WTC11 (cell line): ENCODE measurements around the gene KCNK7. TPM values are rescaled to one million over a fixed set of nuclear protein-coding genes. Genes with fewer than 3 reads are reported as not detected.
A peak's percentile ranks its signal among the peaks of the same experiment; 100 is the strongest.

ENCODE experiments used
- ATAC-seq: fragments of 200-7000 bp; cut with Tn5 transposase; 2 replicates; pipeline ENCODE4 v1.10.0; 2021; ENCODE audit warnings: mild to moderate bottlenecking, moderate library complexity
- CTCF ChIA-PET: fragments of 300-600 bp; sonication (Branson Sonifier 250); formaldehyde crosslinking; loops from one replicate; lab custom pipeline; 2021; ENCODE audit warnings: antibody characterized with exemption; lab: Charles Lee
- POLR2A ChIA-PET: fragments of 350-600 bp; sonication (Branson Sonifier 250); formaldehyde crosslinking; loops from one replicate; lab custom pipeline; 2021; ENCODE audit warnings: antibody characterized with exemption; lab: Charles Lee
- DNase-seq: peaks from one replicate; pipeline ENCODE4 v3.0.0; 2021; ENCODE audit warnings: low spot score
- H3K27ac Mint-ChIP-seq: 2 replicates; pipeline ENCODE4 v1.8.0; 2021; ENCODE audit warnings: mixed read lengths
- H3K27me3 Mint-ChIP-seq: 2 replicates; pipeline ENCODE4 v1.8.0; 2021; ENCODE audit warnings: low read depth, mild to moderate bottlenecking, moderate library complexity, mixed read lengths
- H3K36me3 Mint-ChIP-seq: 2 replicates; pipeline ENCODE4 v1.8.0; 2021; ENCODE audit warnings: mixed read lengths
- H3K4me1 Mint-ChIP-seq: 2 replicates; pipeline ENCODE4 v1.8.0; 2022; ENCODE audit warnings: mixed read lengths
- H3K4me3 Mint-ChIP-seq: 2 replicates; pipeline ENCODE4 v1.8.0; 2021; ENCODE audit warnings: mild to moderate bottlenecking, moderate library complexity, mixed read lengths
- H3K9me3 Mint-ChIP-seq: 2 replicates; pipeline ENCODE4 v1.8.0; 2021; ENCODE audit warnings: mixed read lengths
- ATF6 ChIP-seq: sonication (generic); formaldehyde crosslinking; IDR thresholded peaks from 2 replicates; pipeline ENCODE4 v1.8.1; 2023; ENCODE audit warnings: mild to moderate bottlenecking, missing genetic modification reagents
- CBFB ChIP-seq: sonication (generic); formaldehyde crosslinking; IDR thresholded peaks from 2 replicates; pipeline ENCODE4 v1.8.1; 2022; ENCODE audit warnings: mild to moderate bottlenecking, low read depth, missing genetic modification reagents
- CDX4 ChIP-seq: fragments of 250-450 bp; sonication (Bioruptor Pico); IDR thresholded peaks from 2 replicates; pipeline ENCODE4 v1.9.0; 2021; ENCODE audit warnings: moderate library complexity, mild to moderate bottlenecking, inconsistent platforms, borderline replicate concordance
- E2F4 ChIP-seq: sonication (generic); formaldehyde crosslinking; IDR thresholded peaks from 2 replicates; pipeline ENCODE4 v1.8.1; 2022; ENCODE audit warnings: low read depth, mild to moderate bottlenecking, moderate library complexity, missing genetic modification reagents, borderline replicate concordance
- EMX1 ChIP-seq: fragments of 250-450 bp; sonication (Bioruptor Pico); IDR thresholded peaks from 2 replicates; pipeline ENCODE4 v1.8.0; 2021; ENCODE audit warnings: mild to moderate bottlenecking
- ERG ChIP-seq: fragments of 250-450 bp; sonication (Bioruptor Pico); IDR thresholded peaks from 2 replicates; pipeline ENCODE4 v1.8.0; 2021; ENCODE audit warnings: mild to moderate bottlenecking
- JUN ChIP-seq: sonication (generic); formaldehyde crosslinking; IDR thresholded peaks from 2 replicates; pipeline ENCODE4 v1.8.0; 2023; ENCODE audit warnings: mild to moderate bottlenecking, missing genetic modification reagents
- PRDM15 ChIP-seq: sonication (generic); formaldehyde crosslinking; IDR thresholded peaks from 2 replicates; pipeline ENCODE4 v1.8.0; 2022; ENCODE audit warnings: missing genetic modification reagents
- SMAD3 ChIP-seq: sonication (generic); formaldehyde crosslinking; IDR thresholded peaks from 2 replicates; pipeline ENCODE4 v1.8.0; 2022; ENCODE audit warnings: missing genetic modification reagents, mild to moderate bottlenecking, borderline replicate concordance
- SMAD4 ChIP-seq: sonication (generic); formaldehyde crosslinking; IDR thresholded peaks from 2 replicates; pipeline ENCODE4 v1.8.0; 2022; ENCODE audit warnings: mild to moderate bottlenecking, missing genetic modification reagents
- SOX15 ChIP-seq: fragments of 250-450 bp; sonication (Bioruptor Pico); IDR thresholded peaks from 2 replicates; pipeline ENCODE4 v1.9.0; 2021; ENCODE audit warnings: mild to moderate bottlenecking
- TCF7 ChIP-seq: sonication (generic); formaldehyde crosslinking; IDR thresholded peaks from 2 replicates; pipeline ENCODE4 v1.8.0; 2022; ENCODE audit warnings: mild to moderate bottlenecking, low read depth, missing genetic modification reagents, moderate library complexity
- TEAD4 ChIP-seq: sonication (generic); formaldehyde crosslinking; IDR thresholded peaks from 2 replicates; pipeline ENCODE4 v1.8.0; 2022; ENCODE audit warnings: mild to moderate bottlenecking, missing genetic modification reagents
- ZNF121 ChIP-seq: sonication (generic); formaldehyde crosslinking; IDR thresholded peaks from 2 replicates; pipeline ENCODE4 v1.8.0; 2023; ENCODE audit warnings: missing genetic modification reagents
- ZNF219 ChIP-seq: sonication (generic); formaldehyde crosslinking; IDR thresholded peaks from 2 replicates; pipeline ENCODE4 v1.8.0; 2023; ENCODE audit warnings: missing genetic modification reagents, mild to moderate bottlenecking, borderline replicate concordance
- ZNF232 ChIP-seq: sonication (generic); formaldehyde crosslinking; IDR thresholded peaks from 2 replicates; pipeline ENCODE4 v1.8.0; 2022; ENCODE audit warnings: mild to moderate bottlenecking, missing genetic modification reagents
- ZNF423 ChIP-seq: fragments of 250-450 bp; sonication (Bioruptor Pico); IDR thresholded peaks from 2 replicates; pipeline ENCODE4 v2.1.2; 2022; ENCODE audit warnings: mild to moderate bottlenecking, moderate library complexity
- ZNF512 ChIP-seq: sonication (generic); formaldehyde crosslinking; IDR thresholded peaks from 2 replicates; pipeline ENCODE4 v1.8.1; 2022; ENCODE audit warnings: missing genetic modification reagents, borderline replicate concordance
- total RNA-seq: library from RNA; stranded (reverse); gene quantifications from 3 replicates; pipeline ENCODE4 v1.2.3, GENCODE V29; 2021

KCNK7 gene
- total RNA-seq, 1 experiment from 2014 or later, result 1.4 TPM

- TF ChIP-seq ZNF512 (CRISPR knock-in tag) (no peak), CBFB (peak; percentile 98), SOX15 (no peak), ERG (CRISPR knock-in tag) (no peak), ZNF232 (peak; percentile 99), TCF7 (peak; percentile 93; the same call in 1 of the 2 replicates), PRDM15 (CRISPR knock-in tag) (peak; percentile 63; the same call in 1 of the 2 replicates), TEAD4 (CRISPR knock-in tag) (peak; percentile 90), ZNF121 (no peak), CDX4 (CRISPR knock-in tag) (no peak), JUN (CRISPR knock-in tag) (peak; percentile 97)
These were observed 11.4 kb upstream of the KCNK7 start (continued) for GRCh38 chr11:65606876-65607613.

GRCh38 chr11:65604258-65604657 is 8.7 kb upstream of the KCNK7 start:
- H3K4me1 Mint-ChIP-seq, result peaks cover 16% of the 10 kb centered on the region
- CTCF ChIA-PET, result interaction anchor here (0.6 to 16.2 kb wide), 4 partner anchors 13 to 189 kb away, joined by 3 to 311 read pairs (median 6); partner anchors contain the start of gene KCNK7
- H3K27me3 Mint-ChIP-seq, result peaks cover 8% of the 10 kb centered on the region; the same call in 1 of the 2 replicates
- TF ChIP-seq ZNF423 (CRISPR knock-in tag) (no peak), ZNF219 (CRISPR knock-in tag) (no peak), SMAD4 (no peak), EMX1 (CRISPR knock-in tag) (no peak), JUN (CRISPR knock-in tag) (no peak)
- TF ChIP-seq, all 79 proteins: peak for 0
- Mint-ChIP-seq H3K4me3 (no peak overlapping the region), H3K27ac (no peak overlapping the region), H3K36me3 (peaks cover 7% of the 10 kb centered on the region), H3K9me3 (no peaks in the 10 kb centered on the region)
- ATAC-seq, result no peak
- POLR2A ChIA-PET, result no interaction called here
- no peak for DNase-seq

GRCh38 chr11:65599955-65600246 is 4.3 kb upstream of the KCNK7 start:
- DNase-seq, result no peak
- POLR2A ChIA-PET, result no interaction called here
- Mint-ChIP-seq H3K36me3 (peaks cover 8% of the 10 kb centered on the region; the same call in 1 of the 2 replicates), H3K4me1 (no peaks in the 10 kb centered on the region), H3K27ac (no peak overlapping the region), H3K4me3 (no peak overlapping the region), H3K9me3 (no peaks in the 10 kb centered on the region), H3K27me3 (peaks cover 10% of the 10 kb centered on the region; the same call in 1 of the 2 replicates)
- TF ChIP-seq ATF6, result no peak
- no peak for TF ChIP-seq SMAD3 (CRISPR knock-in tag)
- TF ChIP-seq E2F4 (CRISPR knock-in tag), result no peak
- ATAC-seq, result no peak
- CTCF ChIA-PET, result interaction anchor here (1.5 to 16.2 kb wide), 2 partner anchors 9 to 59 kb away, joined by 5 to 311 read pairs; partner anchors contain the start of gene KCNK7
